Measurements from ENCODE around the gene ZNF503. TPM values are rescaled to one million over a fixed set of nuclear protein-coding genes. Genes with fewer than 3 reads are reported as not detected.

Gene ZNF503
- total RNA-seq (2022; extraction: Qiagen RNA extraction), result 5.3 to 9.1 TPM (median 8.4 TPM) in 5 replicates

GRCh38 chr10:75401569-75402485 lies at the start of gene ZNF503:
Gene ZNF503, minus strand, starts transcription at chr10:75401764. Its CDS starts 345 bp downstream, at chr10:75401419.

GRCh38 chr10:75431180-75432111 lies 29.9 kb upstream of the ZNF503 start, which contains the start of gene LRMDA:
Gene LRMDA, plus strand, starts transcription at chr10:75431624.

Other genes starting within 250 kb of the ZNF503 start
- gene VDAC2, start 191.0 kb downstream of the ZNF503 start, total RNA-seq (2022; extraction: Qiagen RNA extraction), result 317 to 347 TPM (median 333 TPM) in 5 replicates
- gene COMTD1, start 165.8 kb downstream of the ZNF503 start, total RNA-seq (2022; extraction: Qiagen RNA extraction), result 28.6 to 56.9 TPM (median 48.9 TPM) in 5 replicates
- gene LRMDA, start 29.9 kb upstream of the ZNF503 start, total RNA-seq (2022; extraction: Qiagen RNA extraction), result 2.6 to 4.0 TPM (median 3.6 TPM) in 5 replicates